Measurements from ENCODE around the gene TLK2. TPM values are rescaled to one million over a fixed set of nuclear protein-coding genes. Genes with fewer than 3 reads are reported as not detected.

TLK2 gene
- total RNA-seq, 1 donor from 2014 or later: 27.4 TPM

DNA sequence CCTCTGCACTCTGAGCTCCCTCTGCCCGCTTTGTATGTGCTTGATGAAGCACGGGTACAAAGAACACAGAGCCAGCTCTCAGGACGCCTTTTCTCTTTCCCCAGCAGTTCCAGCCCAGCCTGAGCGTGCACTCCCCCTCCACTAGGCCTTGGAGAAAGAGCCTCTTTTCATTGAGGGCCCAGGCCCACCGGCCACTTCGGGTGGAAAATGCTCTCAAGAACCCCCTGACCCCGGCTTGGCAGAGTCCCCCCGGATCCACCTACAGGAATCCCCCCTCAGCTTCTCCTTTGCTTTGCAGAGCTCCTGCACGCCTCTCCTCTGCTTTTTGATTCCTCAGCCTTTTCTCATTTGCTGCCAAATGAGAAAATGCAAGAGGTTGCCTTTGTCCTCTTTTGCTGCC lies 179.1 kb downstream of the TLK2 start:
- no peak overlapping the region for H3K4me3 ChIP-seq (ENCODE audit: low read depth, low read length)
- TF ChIP-seq, protein P1, sequence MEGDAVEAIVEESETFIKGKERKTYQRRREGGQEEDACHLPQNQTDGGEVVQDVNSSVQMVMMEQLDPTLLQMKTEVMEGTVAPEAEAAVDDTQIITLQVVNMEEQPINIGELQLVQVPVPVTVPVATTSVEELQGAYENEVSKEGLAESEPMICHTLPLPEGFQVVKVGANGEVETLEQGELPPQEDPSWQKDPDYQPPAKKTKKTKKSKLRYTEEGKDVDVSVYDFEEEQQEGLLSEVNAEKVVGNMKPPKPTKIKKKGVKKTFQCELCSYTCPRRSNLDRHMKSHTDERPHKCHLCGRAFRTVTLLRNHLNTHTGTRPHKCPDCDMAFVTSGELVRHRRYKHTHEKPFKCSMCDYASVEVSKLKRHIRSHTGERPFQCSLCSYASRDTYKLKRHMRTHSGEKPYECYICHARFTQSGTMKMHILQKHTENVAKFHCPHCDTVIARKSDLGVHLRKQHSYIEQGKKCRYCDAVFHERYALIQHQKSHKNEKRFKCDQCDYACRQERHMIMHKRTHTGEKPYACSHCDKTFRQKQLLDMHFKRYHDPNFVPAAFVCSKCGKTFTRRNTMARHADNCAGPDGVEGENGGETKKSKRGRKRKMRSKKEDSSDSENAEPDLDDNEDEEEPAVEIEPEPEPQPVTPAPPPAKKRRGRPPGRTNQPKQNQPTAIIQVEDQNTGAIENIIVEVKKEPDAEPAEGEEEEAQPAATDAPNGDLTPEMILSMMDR (conservative IDR thresholded peaks at IDR 0.05; ENCODE audit: low read depth, low read length): no peak
- no peak for DNase-seq (ENCODE audit: low read depth)

DNA sequence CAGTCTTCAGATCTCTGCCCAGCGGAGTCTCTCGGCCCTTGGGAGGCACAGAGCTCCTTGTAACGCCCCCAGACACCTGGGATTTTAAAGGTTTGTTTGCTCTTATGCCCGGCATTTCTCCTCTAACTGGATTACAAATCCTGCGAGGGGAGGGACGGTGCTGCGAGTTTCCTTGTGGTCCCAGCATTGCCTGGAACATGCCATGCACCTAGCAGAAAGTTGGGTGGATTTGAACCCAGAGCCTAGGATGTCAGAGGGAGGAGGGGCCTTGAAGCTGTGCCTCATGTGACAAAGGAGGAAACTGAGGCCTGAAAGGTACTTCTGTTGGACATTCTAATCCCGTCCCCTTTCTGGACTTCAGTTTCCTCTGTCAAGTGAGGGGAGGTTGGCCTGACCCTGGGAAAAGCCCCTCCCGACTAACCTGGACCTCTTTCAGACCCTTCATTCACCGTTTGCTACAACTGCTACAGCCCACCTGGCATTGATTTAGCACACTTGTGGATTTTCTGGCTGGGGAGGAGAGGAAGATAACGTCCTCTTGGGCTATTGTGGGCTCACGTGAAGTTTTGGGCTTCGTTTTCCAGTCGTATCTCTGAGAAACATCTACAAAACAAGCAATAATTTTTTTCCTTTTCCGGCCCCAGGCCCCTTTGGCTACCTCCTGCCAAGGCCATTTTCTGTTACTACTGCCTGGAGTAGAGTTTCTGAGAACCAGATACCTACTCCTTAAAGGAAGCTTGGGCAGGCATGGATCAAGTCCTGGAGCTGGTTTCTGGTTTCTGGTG lies 179.7 kb downstream of the TLK2 start:
- H3K4me3 ChIP-seq (ENCODE audit: low read depth, low read length): no peak overlapping the region
- TF ChIP-seq, protein P1 (conservative IDR thresholded peaks at IDR 0.05; ENCODE audit: low read depth, low read length): no peak
- no peak for DNase-seq (ENCODE audit: low read depth)

DNA sequence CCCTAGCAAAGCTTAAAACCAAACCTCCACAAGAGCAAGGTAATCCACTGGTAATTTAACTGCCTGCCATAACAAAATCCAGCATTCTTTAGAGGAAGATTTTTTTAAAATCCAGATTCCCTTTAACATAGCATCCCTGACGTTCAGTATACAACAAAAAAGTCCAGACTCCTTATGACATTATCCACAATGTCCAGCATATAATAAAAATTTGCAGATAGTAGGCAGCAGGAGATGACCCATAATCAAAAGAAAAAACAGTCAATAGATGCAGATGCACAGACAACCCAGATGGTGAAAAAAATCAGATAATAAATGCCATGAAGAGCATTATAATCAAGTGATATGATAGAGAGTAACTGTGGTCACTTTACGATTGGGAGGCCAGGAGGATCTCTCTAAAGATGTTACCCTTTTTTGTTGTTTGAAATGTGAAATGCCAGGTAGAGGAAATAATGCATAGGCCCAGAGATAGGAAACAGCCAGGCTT lies 182.0 kb downstream of the TLK2 start:
- TF ChIP-seq, protein P1 (conservative IDR thresholded peaks at IDR 0.05; ENCODE audit: low read depth, low read length): no peak
- no peak overlapping the region for H3K4me3 ChIP-seq (ENCODE audit: low read depth, low read length)
- no peak for DNase-seq (ENCODE audit: low read depth)

DNA sequence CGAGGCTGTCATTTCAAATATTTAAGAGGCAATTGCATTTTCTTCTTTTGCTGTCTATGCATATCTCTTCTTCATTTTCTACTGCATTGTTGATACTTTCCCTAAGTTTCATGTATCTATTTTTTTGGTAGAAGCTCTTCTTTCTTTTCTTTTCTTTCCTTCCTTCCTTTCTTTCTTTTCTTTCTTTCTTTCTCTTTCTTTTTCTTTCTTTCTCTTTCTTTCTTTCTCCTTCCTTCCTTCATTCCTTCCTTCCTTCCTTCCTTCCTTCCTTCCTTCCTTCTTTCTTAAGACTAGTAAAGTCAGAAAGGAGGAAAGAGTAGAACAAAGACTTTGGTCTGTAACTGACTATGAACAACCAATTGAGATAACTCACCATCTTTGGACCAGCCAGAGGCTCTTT lies 182.7 kb downstream of the TLK2 start:
- no peak for DNase-seq (ENCODE audit: low read depth)
- no peak overlapping the region for H3K4me3 ChIP-seq (ENCODE audit: low read depth, low read length)
- TF ChIP-seq, protein P1 (conservative IDR thresholded peaks at IDR 0.05; ENCODE audit: low read depth, low read length): no peak

DNA sequence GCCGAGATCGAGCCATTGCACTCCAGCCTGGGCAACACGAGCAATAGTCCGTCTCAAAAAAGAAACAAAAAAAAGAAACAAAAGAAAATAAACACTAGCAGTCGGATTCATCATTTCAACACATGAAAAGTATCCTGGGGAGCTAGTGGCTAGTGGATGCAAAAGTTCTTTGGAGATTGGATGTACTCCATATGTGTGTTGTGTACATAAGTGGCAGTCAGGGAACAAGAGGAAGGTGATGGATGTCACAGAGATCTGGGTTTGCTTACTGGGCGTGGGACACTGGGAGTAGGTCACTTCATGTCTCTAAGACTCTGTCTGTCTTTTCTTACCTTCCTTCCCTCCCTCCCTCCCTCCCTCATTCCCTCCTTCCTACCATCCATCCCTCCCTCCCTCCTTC lies 184.2 kb downstream of the TLK2 start:
- TF ChIP-seq, protein P1 (conservative IDR thresholded peaks at IDR 0.05; ENCODE audit: low read depth, low read length): no peak
- H3K4me3 ChIP-seq (ENCODE audit: low read depth, low read length): no peak overlapping the region
- DNase-seq (ENCODE audit: low read depth): no peak

Other genes starting within 250 kb of the TLK2 start
- gene EFCAB3, start 98.3 kb upstream of the TLK2 start, total RNA-seq: not detected in 2 replicates
- 15.6 and 31.9 TPM in 2 replicates for gene METTL2A, start 54.9 kb upstream of the TLK2 start, total RNA-seq
- 15.0 and 50.4 TPM in 2 replicates for gene MRC2, start 148.8 kb downstream of the TLK2 start, total RNA-seq

Measured in epithelial cell of proximal tubule (primary cell).